Aorta (tissue), 5 donors: ENCODE results near the gene TBC1D19. TPM values are rescaled to one million over a fixed set of nuclear protein-coding genes. Genes with fewer than 3 reads are reported as not detected.

Experiments used
- ATAC-seq: fragments of 200-7000 bp; cut with Tn5 transposase; one replicate; pipeline ENCODE4 v1.9.1; 2022; ENCODE audit warnings: moderate library complexity; ENCODE audit not compliant: low FRiP score
- DNase-seq, 2 donors: peaks; one replicate each; pipeline ENCODE4 v3.0.0-alpha.2; 2020
- H3K27ac ChIP-seq, 2 donors: one replicate each; pipeline ENCODE4 v1.5.1; 2013; ENCODE audit warnings: low read length in 2 of 2, mild to moderate bottlenecking in 2 of 2, moderate library complexity in 2 of 2, control low read depth in 1 of 2, inconsistent platforms in 1 of 2, low read depth in 1 of 2
- H3K27me3 ChIP-seq, 2 donors: one replicate each; pipeline ENCODE4 v1.6.1; 2013; ENCODE audit warnings: control low read depth in 1 of 2, low read length in 1 of 2, mild to moderate bottlenecking in 1 of 2, moderate library complexity in 1 of 2; ENCODE audit not compliant: insufficient read depth in 2 of 2, control insufficient read depth in 1 of 2
- H3K36me3 ChIP-seq, 2 donors: one replicate each; pipeline ENCODE4 v1.6.1; 2013; ENCODE audit warnings: control low read depth in 1 of 2, low read length in 1 of 2, mild to moderate bottlenecking in 1 of 2; ENCODE audit not compliant: insufficient read depth in 2 of 2, control insufficient read depth in 1 of 2
- H3K4me1 ChIP-seq, 2 donors: one replicate each; pipeline ENCODE4 v1.6.1; 2013; ENCODE audit warnings: low read length in 2 of 2, control low read depth in 1 of 2, mild to moderate bottlenecking in 1 of 2, moderate library complexity in 1 of 2; ENCODE audit not compliant: insufficient read depth in 2 of 2, control insufficient read depth in 1 of 2
- H3K4me3 ChIP-seq, 2 donors: one replicate each; pipeline ENCODE4 v1.5.1; 2013; ENCODE audit warnings: low read length in 2 of 2, control low read depth in 1 of 2, mild to moderate bottlenecking in 1 of 2
- H3K9me3 ChIP-seq: one replicate; pipeline ENCODE4 v1.6.1; 2013; ENCODE audit warnings: mild to moderate bottlenecking, low read length; ENCODE audit not compliant: control insufficient read depth
- WGBS, 2 donors: extraction: QIAGEN DNeasy Blood & Tissue Kit; methylation state at CpG; one replicate each; pipeline ENCODE4 v1.1.7; 2013; 5-methylcytosine and 5-hydroxymethylcytosine counted together
- intact Hi-C, 2 donors: fragments of 100-400 bp; cut with DNase I; formaldehyde crosslinking; loops; one replicate each; pipeline versions ENCODE4 v1.14.2 to v1.15.0; 2022
- polyA plus RNA-seq, 2 donors: library from polyadenylated mRNA; stranded (reverse); fragments of 200-250 nt; gene quantifications; one replicate each; pipeline ENCODE4 v1.2.3, GENCODE V29; 2013
- total RNA-seq, 2 donors: library from RNA; stranded (reverse); fragmentation: NEBNext Ultra II Directional; extraction: Animal tissue kit (Norgen Biotek cat#: 25700); gene quantifications; one replicate each; pipeline ENCODE4 v1.2.1, GENCODE V29; 2021
- donor health status: healthy with polysubstance abuse.
- donor health status: Bipolar disorder and iron deficiency.
- donor health status: DM: no; HTN: no; CAD: no.
- donor health status: DM: no; HTN: no; CAD: no.
- donor health status: DM: yes; HTN: yes; CAD: no.

The TBC1D19 gene
- total and polyA plus RNA-seq, 4 donors = 2.9 to 13.2 (median 7.1) TPM

GRCh38 chr4:26701786-26702227, 117.9 kb downstream of the TBC1D19 start:
- Histone ChIP-seq H3K27me3 (no peaks in the 10 kb centered on the region), H3K27ac (no peak overlapping the region), H3K4me1 (no peaks in the 10 kb centered on the region), H3K9me3 (no peaks in the 10 kb centered on the region), H3K36me3 (no peaks in the 10 kb centered on the region), H3K4me3 (no peak overlapping the region)
- ATAC-seq (no peak), DNase-seq (no peak)
- intact Hi-C loops = no loop called here

GRCh38 chr4:26707342-26707741, 123.5 kb downstream of the TBC1D19 start:
- WGBS, 2 donors = 96 to 99% methylated on average over 1 of the region's 1 CpG
- intact Hi-C loops = no loop called here
- no peak overlapping the region for H3K27ac ChIP-seq
- DNase-seq = no peak
- no peaks in the 10 kb centered on the region for H3K27me3 ChIP-seq
- no peaks in the 10 kb centered on the region for H3K36me3 ChIP-seq
- no peaks in the 10 kb centered on the region for H3K9me3 ChIP-seq
- no peaks in the 10 kb centered on the region for H3K4me1 ChIP-seq
- ATAC-seq = no peak
- no peak overlapping the region for H3K4me3 ChIP-seq

DNA sequence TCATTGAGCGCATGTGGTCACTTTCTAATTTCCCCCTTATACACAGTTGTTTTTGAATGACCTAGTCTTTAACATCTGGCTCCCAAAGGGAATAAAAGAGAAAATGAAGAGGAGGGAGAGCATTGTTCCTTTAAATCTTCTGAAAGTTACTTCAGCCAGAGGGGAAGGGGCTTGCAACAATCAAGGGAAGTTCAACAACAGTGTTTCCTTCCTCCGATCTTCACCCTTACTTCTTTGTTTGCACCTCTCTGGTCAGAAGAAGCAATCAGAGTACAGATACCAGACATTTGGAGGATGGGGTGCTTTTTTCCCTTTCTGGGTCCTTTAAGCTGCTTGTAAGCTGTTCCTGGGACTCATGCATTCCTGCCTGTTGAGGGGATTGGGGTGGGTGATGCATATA, 125.4 kb downstream of the TBC1D19 start:
- 92 to 95% methylated on average over 2 of the region's 2 CpGs for WGBS, 2 donors
- DNase-seq = no peak
- Histone ChIP-seq H3K4me3 (no peak overlapping the region), H3K27ac (no peak overlapping the region), H3K27me3 (no peaks in the 10 kb centered on the region), H3K9me3 (no peaks in the 10 kb centered on the region), H3K36me3 (no peaks in the 10 kb centered on the region), H3K4me1 (no peaks in the 10 kb centered on the region)
- intact Hi-C loops = no loop called here
- ATAC-seq = no peak

GRCh38 chr4:26713563-26714151, 129.8 kb downstream of the TBC1D19 start:
- intact Hi-C loops = no loop called here
- Histone ChIP-seq H3K36me3 (no peaks in the 10 kb centered on the region), H3K4me1 (no peaks in the 10 kb centered on the region), H3K27me3 (no peaks in the 10 kb centered on the region), H3K4me3 (no peak overlapping the region), H3K27ac (no peak overlapping the region), H3K9me3 (no peaks in the 10 kb centered on the region)
- no peak for ATAC-seq
- DNase-seq = no peak
- 95 to 98% methylated on average over 2 of the region's 2 CpGs for WGBS, 2 donors

- intact Hi-C loops = no loop called here
- no peaks in the 10 kb centered on the region for H3K4me1 ChIP-seq
- no peaks in the 10 kb centered on the region for H3K36me3 ChIP-seq
- no peak overlapping the region for H3K27ac ChIP-seq
- ATAC-seq = no peak
- no peaks in the 10 kb centered on the region for H3K27me3 ChIP-seq
- H3K9me3 ChIP-seq = no peaks in the 10 kb centered on the region
- 95 to 96% methylated on average over 1 of the region's 1 CpG for WGBS, 2 donors
- H3K4me3 ChIP-seq = no peak overlapping the region
- DNase-seq = no peak
Observed at GRCh38 chr4:26715636-26716242, 131.9 kb downstream of the TBC1D19 start.

GRCh38 chr4:26717332-26717731, 133.4 kb downstream of the TBC1D19 start:
- Histone ChIP-seq H3K36me3 (peaks cover 2 to 5% of the 10 kb centered on the region in 2 donors), H3K4me3 (no peak overlapping the region), H3K4me1 (no peaks in the 10 kb centered on the region), H3K9me3 (no peaks in the 10 kb centered on the region), H3K27ac (no peak overlapping the region), H3K27me3 (no peaks in the 10 kb centered on the region)
- ATAC-seq (no peak), DNase-seq (no peak)
- 75 to 79% methylated on average over 2 of the region's 2 CpGs for WGBS, 2 donors
- intact Hi-C loops = no loop called here

DNA sequence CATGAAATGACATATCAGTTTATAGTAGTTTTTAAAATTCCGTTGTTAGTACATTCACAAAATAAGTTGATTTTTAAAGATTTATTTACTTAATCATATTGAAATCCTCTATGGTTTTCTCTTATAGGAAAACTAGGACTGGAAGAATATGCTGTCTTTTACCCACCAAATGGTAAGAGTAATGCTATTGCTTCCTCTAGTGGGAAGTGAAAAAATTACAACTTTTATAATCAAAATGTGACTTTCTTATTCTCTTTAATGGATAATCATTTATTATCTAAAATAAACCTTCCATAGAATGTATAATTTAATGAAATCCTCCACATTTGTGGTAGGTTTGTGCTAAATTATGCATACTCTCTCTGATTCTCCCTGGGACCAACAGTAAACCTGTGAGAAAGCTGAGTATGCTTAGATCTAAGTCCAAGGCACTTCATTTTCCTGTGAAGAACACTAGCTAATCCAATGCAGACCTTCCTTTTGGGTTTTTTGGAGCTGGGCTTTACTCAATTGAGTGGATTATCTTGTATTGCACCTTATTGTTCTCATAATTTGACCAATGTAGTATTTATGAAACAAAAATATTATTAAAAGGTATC, 136.2 kb downstream of the TBC1D19 start:
- intact Hi-C loops = no loop called here
- Histone ChIP-seq H3K27ac (no peak overlapping the region), H3K9me3 (no peaks in the 10 kb centered on the region), H3K4me3 (no peak overlapping the region), H3K4me1 (no peaks in the 10 kb centered on the region), H3K36me3 (peaks cover 2 to 5% of the 10 kb centered on the region in 2 donors), H3K27me3 (no peaks in the 10 kb centered on the region)
- WGBS, 2 donors = 56 to 67% methylated on average over 1 of the region's 1 CpG
- no peak for ATAC-seq
- DNase-seq = no peak

- no peaks in the 10 kb centered on the region for H3K27me3 ChIP-seq
- H3K36me3 ChIP-seq = peaks cover 2 to 5% of the 10 kb centered on the region in 2 donors
- DNase-seq (no peak), ATAC-seq (no peak)
- no peaks in the 10 kb centered on the region for H3K9me3 ChIP-seq
- no peak overlapping the region for H3K27ac ChIP-seq
- intact Hi-C loops = no loop called here
- H3K4me3 ChIP-seq = no peak overlapping the region
- H3K4me1 ChIP-seq = no peaks in the 10 kb centered on the region
- 81 to 85% methylated on average over 1 of the region's 1 CpG for WGBS, 2 donors
Observed at GRCh38 chr4:26721685-26722084, 137.8 kb downstream of the TBC1D19 start.

GRCh38 chr4:26723216-26723615, 139.3 kb downstream of the TBC1D19 start:
- intact Hi-C loops = no loop called here
- 97 to 100% methylated on average over 1 of the region's 1 CpG for WGBS, 2 donors
- Histone ChIP-seq H3K4me3 (no peak overlapping the region), H3K27ac (no peak overlapping the region), H3K36me3 (peaks cover 2 to 5% of the 10 kb centered on the region in 2 donors), H3K9me3 (no peaks in the 10 kb centered on the region), H3K4me1 (no peaks in the 10 kb centered on the region), H3K27me3 (no peaks in the 10 kb centered on the region)
- no peak for DNase-seq
- no peak for ATAC-seq
